Sigmoid colon (tissue), 4 donors: ENCODE data around the gene ZNF619.

Source experiments
- CTCF ChIP-seq, 4 experiments: fragments of 450-650 bp in 3 of 4; fragments of 200-600 bp in 1 of 4; IDR thresholded peaks; one replicate each; pipeline ENCODE4 v1.5.1; 2016 to 2019; ENCODE audit warnings: antibody characterized with exemption in 4 of 4, mild to moderate bottlenecking in 3 of 4, moderate library complexity in 2 of 4
- EP300 ChIP-seq, 4 donors: sonication (generic); formaldehyde crosslinking; IDR thresholded peaks; one replicate each; pipeline ENCODE4 v1.6.1; 2017; ENCODE audit warnings: antibody characterized with exemption in 4 of 4
- POLR2A ChIP-seq, 2 donors: fragments of 450-650 bp; IDR thresholded peaks; one replicate each; pipeline ENCODE4 v1.6.1; 2016; ENCODE audit warnings: antibody characterized with exemption in 2 of 2, mild to moderate bottlenecking in 2 of 2, moderate library complexity in 2 of 2
- POLR2AphosphoS5 ChIP-seq, 4 donors: sonication (generic); formaldehyde crosslinking; IDR thresholded peaks; one replicate each; pipeline ENCODE4 v1.6.1; 2017; ENCODE audit warnings: antibody characterized with exemption in 4 of 4

GRCh38 chr3:40451551-40451950 is 25.4 kb upstream of the ZNF619 start:
- TF ChIP-seq CTCF (IDR thresholded peaks at IDR 0.05) (no peak), POLR2A (IDR thresholded peaks at IDR 0.05) (no peak), POLR2AphosphoS5 (IDR thresholded peaks at IDR 0.05) (no peak), EP300 (IDR thresholded peaks at IDR 0.05) (no peak)
